ENCODE data around the gene CDH4.

Gene CDH4

DNA sequence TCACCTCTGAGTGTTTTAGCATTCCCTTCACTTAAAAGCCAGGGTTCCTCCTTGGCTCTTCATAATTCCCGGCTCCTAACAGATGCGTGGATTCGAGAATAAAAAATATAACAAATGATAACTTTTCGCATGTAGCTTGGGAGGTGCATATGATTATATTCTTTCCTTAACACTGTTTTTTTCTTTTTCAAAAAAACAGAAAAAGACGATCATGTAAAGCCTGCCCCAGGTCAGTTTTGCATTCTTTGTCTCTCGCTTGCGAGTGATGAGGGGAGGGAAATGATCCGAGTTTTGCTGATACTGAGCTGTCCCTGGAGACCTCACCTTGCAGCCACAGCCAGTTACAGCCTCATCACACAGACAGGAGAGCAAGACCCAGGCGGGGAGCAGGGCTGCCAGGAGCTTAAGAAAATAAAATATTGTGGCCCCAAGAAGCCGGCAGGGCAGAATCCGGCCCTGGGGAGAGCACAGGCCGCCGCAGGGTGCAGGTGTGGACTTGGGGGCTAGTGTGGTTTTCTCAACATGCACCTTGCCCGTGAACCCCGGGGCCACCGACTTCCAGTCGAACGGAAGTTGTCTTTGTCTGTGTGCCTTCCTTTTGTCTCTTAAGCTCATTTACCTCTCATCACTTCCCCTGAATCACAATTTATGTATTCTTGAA is 511.8 kb downstream of the CDH4 start:
- no peak for FAIRE-seq

DNA sequence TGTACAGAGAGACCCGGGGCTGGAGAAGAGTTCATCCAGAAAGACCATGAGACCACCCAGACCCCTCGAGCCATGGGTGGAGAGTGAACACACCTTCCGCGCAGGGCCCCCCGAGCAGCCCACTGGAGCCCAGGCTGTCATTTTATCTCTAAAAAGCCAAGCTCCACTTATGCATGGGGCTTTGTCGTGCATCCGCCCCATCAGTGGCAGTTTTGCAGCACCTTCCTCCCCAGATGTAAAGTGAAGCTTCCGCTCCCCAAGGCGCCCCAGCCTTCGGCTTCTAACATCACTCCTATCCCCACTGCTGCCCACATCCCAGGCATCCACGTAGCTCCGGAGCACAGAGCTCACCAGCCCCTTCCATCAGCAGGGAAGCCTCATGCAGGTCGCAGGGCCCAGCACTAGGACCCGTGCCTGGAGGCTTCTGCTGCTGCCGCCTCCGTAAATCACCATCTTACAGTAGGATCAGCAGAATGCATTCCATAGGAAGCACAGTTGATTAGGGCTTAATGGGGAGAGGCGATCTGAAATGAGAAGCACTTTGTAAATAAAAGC is 512.5 kb downstream of the CDH4 start:
- FAIRE-seq = no peak

DNA sequence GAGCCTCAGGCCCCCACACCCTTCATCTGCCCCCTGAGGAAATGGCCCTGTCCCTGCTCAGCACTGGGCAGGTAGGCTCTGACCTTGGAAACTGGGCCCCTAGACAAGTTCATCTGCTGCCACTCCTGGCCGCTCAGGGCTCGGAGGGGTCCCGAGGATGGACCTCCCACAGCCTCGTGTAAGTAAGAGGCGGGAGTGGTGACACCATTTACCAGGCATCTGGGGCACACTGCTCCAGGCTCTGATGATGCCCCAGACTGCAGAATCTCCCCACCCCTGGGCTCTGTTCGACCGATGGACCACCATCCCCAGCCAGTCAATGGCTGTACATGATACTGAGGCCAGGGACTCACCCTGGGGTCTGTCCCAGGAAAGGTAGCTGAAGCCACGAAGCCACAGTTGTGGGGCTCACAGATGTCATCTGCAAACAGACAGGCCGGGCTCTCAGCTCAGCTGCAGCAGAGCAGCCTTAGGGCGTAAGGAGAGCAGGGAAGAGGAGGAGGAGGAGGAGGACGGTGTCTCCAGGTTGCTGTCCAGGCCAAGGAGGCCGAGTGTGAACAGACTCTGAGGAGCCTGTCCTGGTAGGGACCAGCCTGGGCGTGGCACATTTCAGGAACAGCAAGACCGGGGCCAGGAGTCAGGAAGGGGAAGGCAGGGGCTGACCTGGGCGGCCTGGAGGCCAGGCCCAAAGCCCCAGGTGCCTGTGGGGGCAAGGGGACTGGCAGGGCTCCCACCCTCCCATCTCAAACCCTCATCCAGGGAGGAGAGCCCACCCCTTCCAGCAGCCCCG is 513.2 kb downstream of the CDH4 start:
- FAIRE-seq = no peak

DNA sequence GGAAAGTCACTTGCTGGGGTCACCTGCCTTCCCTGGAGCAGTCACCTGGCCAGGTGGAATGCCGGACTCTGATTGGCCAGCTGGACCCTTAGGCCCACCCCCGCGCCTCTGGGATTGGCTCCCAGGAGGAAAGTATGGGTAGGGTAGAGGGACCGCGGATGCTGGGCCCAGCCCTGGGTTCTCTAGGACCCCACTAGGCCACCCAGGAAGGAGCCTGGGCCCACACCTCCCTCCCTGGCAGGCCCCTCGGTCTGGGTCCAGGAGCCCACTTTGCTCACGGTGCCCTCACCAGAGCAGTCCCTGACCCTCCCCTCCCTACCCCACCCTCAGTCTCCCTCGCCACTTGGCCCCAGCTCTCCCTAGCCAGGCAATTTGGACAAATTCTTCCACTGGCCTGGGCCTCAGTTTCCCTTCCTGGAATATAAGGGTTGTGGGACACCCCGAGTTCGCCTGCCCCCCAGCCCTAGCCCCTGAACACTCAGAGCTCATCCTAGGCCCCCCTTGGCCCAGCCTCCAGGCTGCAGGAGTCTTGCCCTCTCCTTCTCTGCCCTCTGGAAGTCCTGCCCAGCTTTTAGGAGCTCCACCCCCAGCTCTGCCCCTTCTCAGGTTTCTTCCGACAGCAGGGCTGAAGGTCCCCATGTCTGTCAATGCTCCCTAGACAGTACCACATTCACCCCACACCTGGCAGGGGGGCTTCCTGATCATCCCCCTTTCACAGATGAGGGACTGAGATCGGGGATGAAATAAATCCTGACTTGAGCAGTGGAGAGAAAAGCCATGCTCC is 514.0 kb downstream of the CDH4 start:
- no peak for FAIRE-seq

DNA sequence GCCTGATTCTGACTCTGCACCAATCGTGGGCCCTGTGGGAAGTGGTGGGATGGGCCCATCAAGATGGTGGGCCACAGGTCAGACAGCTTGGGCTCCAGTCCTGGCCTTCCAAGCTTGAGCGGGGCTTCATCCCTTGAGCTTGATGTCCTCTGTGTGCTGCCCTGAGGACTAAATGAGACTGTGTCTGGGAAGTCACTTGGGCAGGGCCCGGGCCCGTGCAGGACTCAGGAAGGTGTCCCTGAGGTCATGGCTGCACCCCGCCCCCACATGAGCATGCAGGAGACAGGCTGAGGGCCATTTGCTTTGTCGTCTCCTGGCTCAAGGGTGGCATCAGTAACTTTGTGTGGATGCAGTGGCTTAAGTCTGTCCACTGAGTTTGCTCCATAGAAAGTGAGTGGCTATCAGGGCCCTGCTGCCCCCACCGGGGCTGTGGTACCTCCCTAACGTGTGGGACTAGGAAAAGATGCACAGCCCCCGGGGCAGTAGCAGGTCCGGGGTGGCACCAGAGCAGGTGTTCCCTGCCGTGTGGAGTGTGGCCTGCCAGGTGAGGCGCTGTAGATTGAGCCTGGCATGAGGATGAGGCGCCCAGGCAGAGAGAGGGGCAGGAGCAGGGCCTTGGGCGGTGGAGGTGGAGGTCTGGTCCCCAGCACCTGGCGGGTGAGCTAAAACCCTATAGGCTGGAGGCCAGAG is 515.0 kb downstream of the CDH4 start:
- no peak for FAIRE-seq

DNA sequence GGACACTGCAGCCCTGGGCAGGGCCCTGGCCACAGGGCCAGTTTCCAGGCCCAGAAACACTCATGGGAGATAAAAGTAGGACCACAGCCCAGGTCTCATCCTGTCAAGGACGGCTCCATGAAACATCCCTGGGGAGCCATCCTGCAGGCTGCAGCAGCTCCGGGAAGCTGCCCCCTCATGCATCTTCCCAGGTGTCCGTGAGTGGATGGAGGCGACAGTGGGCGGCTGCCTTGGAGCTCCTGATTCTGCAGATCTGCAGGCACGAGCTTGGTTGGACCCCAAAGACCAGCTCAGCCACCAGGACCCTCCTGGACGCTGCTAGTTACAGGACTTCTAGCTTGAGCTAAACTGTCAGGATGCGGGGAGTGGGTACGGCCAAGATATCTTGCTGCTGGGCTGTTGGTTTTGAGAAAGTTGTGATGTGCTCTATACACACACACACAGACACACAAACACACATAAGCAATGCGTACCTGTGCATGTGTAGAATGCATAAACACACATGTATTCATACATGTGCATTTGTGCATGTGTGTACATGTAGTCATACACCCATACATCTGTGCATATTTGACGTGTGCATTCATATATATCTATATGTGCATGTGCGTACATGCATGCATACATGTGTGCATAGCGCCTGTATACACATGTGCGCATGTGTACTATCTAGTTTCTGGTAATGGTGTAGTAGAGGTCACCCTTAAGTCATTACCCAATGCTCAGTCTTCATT is 515.9 kb downstream of the CDH4 start:
- FAIRE-seq = no peak

DNA sequence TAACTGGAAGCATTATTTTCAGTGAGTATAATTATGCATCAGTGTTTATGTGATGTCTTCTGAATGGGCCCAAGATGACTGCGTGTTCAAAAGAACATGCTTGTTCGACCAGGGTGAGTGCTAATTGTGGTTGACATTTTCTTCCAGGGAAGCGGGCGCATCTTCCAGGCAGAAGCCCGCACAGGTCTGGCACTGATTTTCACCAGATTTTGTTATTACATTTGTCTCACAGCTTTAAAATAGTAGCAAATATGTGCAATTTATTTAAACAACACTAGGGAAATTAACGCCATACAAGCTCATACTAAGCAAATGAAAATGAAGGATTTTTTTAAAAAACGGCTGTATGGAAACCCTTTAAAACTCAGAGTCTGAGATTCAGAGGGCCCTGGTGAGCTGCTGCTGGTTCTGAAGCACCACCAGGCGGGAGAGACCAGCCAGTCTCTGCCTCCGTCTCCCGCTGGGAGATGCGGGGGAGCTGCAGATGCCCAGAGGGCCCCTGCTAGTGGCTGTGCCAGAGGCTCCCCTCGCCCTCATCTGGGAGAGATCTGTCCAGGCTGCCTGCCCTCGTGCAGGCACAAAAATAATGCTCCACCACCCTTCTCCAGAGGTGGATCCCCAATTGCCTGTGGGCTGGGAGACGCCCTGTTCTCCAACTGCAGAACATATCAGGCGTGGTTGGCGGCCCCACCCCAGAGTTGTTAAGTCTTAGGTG is 516.7 kb downstream of the CDH4 start:
- FAIRE-seq = no peak

DNA sequence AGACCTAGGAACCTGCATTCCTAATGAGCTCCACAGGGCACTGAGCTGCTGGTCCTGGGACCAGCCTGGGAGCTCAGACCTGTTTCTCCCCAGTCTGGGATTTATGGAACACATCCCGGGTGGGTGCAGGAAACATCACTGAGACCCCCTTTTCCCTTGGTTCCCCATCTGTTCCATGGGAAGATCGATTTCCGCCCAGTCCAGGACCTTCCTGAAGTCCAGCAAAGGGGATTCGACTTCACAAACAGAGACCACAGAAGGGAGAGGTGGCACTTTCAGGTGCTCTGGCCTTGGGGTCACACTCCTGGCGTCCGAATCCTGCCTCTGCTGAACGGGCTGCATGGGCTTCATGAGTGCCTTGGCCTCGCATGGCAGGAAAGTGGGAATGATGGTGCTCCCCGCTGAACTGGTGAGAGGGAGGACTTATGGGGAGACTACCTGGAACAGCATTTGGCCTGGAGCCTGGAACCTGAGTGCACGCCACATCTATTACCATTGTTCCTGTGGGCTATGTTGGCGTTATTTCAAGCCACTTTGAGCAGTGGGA is 517.3 kb downstream of the CDH4 start:
- no peak for FAIRE-seq

DNA sequence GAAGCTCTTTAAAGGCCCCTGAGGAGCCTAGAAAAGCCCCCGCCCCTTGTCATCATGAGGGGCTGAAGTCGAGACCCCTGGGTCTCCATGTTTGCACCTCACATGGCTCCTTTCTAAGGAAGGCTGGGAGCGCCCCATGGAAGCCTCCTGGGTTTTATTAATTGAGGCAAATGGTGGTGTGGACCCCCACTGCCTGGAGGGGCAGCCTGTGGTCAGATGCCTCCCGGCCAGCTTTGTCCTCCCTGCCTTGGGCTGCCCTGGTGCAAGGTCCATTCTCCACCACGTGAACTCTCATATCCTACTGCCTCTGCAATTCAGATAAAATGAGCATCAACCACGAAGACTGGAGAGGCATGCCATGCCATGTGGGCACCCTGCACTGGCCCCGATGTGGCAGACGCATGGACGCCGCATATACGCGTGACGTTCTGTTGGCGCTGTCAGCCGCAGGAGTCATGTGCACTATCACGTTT is 518.1 kb downstream of the CDH4 start:
- FAIRE-seq = no peak

DNA sequence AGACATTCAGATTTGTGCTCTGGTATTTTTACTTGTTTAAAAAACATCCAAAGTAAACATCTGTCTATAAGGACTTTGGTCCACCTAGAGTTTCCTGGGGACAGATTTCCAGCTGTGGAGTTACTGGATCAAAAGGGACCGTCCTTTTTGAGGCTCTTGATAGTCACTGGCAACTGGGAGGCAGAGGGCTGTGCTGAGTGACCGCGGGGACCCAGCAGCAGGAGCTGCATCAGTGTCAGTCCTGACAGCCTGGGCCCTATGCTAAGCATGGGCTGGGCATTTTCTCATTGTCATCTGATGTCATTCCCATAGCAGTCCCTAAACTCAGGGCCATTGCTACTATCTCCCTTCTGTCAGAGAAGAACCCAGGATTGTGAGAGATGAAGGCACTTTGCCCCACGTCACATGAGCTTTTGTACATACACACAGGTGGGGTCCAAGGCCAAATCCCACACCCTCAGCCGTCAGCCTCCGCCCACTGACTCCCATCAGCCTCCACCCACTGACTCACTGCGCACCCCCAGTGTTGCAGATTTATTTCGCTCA is 519.8 kb downstream of the CDH4 start:
- FAIRE-seq = no peak

DNA sequence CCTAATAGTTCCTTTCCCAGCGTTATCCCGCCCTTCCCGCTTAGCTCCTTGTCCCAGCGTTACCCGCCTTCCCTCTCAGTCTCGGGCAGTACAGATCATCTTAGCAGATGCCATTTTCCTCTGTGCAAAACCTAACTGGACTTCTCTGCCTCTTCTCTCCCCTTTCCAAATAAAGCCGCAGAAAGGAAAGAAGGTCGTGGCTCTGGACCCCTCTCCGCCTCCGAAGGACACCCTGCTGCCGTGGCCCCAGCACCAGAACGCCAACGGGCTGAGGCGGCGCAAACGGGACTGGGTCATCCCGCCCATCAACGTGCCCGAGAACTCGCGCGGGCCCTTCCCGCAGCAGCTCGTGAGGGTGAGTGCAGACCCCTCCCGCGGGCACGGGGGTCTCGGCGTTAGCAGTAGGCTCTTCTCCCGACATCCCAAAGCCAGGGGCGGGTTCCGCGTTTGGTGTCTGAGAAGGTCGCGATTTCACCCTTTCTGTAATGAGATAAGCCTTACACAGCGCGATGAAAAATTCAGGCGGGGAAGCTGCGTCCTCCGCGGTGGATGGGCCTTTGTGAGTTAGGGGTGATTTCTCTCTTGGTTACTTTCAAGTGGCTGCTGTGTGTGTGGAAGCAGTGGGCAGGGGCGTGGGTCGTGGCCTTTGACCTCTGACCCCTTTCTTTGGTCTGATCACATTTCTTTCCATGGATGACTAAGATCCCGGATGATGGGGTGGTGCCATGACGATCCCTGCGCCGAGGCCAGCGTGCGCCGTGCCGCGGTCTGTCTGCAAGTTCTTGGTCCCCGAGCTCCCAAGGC is 521.0 kb downstream of the CDH4 start:
- FAIRE-seq = no peak

DNA sequence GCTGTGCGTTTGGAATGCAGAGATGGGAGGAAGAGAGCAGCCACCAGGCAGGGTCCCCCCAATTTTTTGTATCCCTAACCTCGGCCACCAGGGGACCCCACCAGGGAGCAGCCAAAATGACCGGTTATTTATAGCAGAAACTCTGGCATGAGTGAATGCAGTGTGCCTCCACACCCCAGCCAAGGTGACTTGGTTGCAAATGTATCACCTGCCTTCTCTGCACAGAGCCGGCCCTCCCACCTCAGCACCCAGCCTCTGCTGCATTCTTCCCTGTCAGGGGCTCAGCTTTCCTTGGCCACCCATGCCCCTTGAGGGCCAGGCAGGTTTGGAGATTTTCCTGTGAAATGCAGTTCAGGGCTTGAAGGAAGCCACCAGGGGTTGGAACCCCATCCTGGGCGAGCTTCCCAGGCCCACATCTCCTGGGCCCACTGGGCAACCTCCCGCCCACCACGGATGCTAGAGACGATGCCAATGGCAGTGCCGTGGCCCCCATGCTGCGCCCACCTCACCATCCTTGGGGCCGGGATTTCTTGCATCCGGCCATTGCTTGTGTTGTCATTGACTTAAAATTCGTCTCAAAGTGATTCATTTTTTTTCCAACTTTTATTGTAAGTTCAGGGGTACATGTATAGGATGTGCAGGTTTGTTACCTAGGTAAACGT is 522.0 kb downstream of the CDH4 start:
- no peak for FAIRE-seq

DNA sequence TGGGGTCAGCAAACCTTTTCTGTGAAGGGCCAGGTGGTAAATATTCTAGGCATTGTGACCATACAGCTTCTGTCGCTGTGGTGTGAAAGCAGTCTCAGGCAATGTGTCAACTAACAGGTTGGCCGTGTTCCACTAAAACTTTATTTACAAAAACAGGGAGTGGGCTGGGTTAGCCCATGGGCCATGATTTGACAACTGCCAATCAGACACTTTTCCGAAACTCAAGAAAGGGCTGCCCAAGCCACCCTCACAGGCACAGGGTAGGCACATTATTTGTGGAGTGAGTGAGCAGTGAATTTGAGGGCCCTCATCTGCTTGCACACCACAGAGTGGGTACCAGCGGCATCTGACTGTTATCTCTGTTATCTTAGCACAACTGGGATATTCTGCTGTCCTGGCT is 523.4 kb downstream of the CDH4 start:
- FAIRE-seq = no peak

DNA sequence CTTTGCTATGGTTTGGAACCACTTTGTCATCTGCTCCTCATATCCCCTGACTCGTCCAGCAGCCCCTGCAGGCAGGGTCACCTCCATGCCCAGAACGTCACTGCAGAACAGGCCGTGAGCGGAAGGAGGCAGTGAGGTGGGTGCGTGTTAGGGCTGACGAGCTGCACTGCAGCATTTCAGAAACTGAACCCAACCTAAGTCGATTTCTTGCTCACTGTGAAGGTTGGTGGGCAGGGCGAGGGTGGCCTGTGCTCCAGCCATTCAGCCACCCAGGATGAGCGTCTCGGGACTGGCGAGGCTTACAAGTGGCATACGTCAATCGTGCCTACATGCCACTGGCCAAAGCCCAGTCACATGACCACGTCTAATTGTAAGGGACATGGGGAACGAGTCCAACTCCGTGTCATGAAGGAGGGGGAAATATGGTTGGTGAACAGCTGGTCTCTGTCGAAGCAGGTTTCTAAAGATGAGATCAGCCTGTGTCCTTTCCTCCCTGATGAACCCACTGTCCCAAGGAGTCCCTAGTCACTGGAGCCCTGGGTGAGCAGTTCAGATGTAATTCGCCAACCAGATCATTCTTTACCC is 524.5 kb downstream of the CDH4 start:
- FAIRE-seq = no peak

DNA sequence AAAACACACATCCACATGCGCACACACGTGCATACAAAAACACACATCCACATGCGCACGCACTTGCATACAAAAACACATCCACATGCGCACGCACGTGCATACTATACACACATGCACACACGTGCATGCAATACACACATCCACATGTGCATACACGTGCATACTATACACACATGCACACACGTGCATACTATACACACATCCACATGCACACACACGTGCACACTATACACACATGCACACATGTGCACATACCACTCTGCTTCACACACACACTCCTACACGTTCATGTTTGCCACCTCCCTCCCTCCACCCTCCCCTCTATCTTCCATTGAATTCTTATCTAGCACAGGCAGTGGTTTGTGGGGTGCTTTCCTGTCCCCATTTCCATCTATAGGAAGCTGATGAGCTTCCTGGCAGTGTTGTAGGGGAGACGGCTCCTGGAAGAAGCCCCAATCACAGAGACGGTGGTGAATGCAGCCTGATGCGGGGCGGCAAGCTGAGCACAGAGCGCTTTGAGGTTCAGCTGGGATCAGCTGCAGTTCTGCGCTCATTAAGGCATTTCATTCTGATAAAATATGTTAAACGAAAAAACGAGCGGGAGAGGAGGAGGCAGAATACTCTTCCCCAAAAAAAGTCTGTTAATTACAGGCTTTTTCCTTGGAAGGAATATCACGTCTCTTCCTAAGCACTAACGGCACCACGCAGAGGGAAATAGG is 525.9 kb downstream of the CDH4 start:
- FAIRE-seq = no peak

DNA sequence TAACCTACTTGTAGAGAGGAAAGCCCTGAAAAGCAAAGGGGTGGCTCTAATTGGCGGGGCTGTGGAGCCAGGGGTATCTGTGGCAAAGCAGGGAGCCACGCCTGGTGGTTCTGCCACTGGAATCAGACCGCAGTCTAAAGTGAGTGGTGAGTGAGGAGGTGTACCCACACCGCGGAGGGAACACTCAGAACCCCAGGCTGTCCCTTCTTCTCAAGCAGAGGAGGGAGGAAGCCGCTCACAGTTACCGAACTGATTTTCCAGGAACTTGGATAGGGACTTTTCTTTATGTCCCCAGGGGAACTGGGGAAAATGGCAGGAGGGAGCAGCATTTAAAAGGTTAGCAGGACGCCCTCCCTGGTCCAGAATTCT is 526.4 kb downstream of the CDH4 start:
- no peak for FAIRE-seq

DNA sequence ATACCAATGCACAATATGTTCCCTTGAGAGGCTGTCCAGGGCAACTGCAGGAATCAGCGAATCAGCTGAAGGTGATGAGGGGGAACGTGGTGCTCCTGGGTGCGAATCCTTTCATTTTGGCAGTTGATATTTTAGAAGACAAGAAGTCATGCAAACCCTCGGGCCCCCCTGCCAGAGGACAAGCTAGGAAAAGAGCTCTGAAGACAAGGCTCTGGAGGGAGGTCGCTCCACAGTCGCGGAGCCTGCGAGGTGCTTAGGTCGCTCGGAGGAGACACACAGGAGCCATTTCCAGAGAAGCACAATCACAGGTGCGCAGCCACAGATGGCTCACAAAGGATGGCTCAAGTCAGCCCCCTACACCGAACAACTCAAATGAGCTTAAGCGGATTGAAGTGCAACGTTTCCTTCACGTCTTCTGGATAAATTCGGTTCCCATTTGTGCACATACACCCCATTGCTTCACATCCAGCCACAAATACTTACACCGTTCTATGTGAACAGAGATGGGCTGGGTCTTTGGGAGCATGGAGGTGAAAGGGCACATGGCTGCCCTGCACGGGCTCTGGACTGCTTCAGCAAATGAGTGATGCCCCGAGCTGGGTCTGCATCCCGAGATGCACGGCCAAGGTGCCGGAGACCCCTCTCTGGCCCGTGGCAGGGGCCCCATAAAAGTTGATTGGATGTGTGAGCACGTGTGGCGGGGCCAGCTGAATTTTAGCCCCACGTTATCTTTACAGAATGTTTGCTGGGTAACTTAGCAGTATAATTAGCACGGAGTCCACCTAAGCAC is 527.3 kb downstream of the CDH4 start:
- no peak for FAIRE-seq

All from TTC549 (cell line).